DMS153 (cell line): Measurements from ENCODE around the gene AP1S3.
A peak's percentile ranks its signal among the peaks of the same experiment; 100 is the strongest.

Experiments used
- DNase-seq: peaks from one replicate; lab custom pipeline; 2025; lab: John Stamatoyannopoulos, UW

Gene AP1S3

DNA sequence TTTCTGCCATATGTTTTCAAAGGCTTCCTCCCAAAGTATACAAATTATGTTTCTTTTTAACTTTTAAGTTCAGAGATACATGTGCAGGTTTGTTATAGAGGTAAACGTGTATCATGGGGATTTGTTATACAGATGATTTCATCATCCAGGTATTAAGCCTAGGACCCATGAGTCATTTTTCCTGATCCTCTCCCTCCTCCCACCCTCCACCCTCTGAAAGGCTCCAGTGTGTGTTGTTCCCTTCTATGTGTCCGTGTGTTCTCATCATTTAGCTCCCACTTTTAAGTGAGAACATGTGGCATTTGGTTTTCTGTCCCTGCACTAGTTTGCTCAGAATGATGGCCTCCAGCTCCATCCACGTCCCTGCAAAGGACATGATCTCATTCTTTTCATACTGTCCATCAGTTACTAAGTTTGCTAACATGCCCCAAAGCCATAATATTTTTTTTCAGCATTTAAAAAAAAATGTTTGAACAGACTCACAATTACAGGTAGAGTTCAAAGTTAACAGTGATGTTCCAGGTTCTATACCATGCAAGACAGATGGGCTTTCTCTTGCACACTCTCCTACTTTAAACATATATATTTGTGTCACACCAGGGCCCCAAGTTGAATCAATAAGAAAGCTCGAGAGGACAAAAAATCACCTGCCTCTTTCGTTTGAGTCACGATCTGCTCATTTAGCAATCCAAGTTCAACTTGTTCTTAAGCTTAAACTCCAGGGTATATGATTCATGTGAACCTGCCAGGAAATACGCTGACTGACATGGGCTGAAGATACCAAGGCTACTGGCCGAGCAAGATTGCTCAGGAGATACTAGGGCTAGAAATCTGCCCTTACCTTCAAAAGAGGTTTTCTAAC, 77.6 kb downstream of the AP1S3 start:
- DNase-seq = no peak

DNA sequence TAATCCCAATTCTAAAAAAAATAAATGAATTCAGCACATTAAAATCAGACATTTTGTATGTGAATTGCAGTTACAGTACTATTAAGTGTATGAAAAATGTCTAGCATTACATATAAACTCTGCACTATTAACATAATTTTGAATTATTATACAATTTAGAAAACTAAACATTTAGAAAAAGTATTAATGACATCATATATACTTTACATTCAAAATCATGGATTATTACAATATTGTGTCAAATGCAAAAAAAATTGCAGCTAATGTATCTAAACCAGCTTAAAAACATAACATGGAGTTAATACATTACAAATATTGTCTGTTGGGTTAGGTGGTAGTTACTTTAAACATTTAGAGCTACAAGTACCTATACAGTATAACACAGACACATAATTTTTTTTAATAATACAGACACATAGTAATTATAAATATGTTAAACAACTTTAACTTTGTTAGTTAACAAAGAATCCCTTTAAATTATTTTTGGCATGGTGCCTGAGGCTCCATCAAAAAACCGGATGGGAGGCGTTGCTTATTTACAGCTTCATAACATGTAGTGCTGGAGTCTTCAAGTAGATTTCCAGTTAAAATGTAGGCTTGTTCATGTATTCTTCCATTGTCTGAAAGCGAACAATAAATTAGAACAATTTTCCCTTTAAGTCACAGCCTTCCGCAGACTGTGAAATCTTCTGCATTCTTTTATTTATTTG, 79.1 kb downstream of the AP1S3 start:
- no peak for DNase-seq

DNA sequence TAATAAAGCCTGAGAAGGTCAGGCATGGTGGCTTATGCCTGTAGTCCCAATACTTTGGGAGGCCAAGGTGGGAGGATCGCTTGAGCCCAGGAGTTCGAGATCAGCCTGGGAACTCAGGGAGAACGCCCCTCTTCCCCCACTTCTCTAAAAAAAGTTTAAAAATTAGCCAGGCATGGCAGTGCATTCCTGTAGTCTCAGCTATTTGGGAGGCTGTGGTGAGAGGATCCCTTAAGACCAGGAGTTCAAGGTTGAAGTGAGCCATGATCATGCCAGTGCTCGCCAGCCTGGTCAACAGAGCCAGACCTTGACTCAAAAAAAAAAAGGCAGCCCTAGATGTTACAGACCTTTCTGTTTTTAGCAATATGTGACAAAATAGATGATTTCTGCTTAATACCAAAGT, 83.4 kb downstream of the AP1S3 start:
- DNase-seq = no peak

- DNase-seq = no peak
These were observed 86.4 kb downstream of the AP1S3 start for GRCh38 chr2:223751012-223751411.

DNA sequence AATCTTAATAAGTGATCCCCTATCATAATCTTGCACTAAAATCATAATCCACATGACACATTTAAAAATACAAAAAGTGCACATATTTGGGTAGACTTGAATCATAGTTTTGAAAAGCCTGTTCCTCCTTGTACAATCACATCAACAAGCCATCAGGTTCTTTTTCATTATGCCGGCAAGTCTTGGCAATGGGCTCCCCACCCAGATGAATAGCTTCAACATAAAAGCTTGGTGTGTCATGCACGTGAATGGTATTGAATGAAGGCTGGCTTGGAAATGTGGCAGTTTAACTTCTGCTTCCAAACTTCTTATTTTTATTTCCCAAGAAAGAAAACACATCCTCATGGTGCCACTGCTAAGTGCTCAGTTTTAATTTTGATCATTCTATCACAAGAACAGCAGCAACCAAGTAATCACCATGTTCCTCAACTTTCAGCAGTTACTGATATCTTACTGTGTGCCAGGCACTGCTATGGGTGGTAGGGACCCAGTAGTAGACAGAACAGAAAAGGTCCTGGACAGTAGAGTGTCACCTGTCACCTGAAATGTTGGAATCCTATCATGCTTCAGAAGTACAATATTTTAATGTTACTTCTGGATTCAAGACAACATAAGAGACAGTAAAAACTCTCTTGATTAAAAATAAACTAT, 89.9 kb downstream of the AP1S3 start:
- DNase-seq = no peak

- no peak for DNase-seq
These were observed 90.8 kb downstream of the AP1S3 start for GRCh38 chr2:223746611-223747010.

DNA sequence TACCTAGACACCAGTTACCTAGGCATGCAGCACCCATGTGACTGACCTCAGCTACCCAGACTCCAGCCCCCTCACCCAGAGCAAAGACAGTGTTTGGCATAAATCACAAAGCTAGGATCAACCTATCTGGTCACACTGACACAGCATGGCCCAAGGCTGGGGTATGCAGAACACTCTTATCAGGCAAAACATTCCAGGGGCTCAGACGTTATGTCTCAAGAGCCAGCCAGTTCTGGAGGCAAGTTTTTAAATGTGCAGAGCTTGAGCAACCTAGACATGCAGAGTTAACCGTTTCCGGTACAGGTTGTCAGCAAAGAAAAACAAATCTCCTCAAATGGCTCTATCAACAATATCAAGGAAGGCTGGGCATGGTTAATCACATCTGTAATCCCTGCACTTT, 92.8 kb downstream of the AP1S3 start:
- DNase-seq = no peak

- no peak for DNase-seq
These were observed 96.7 kb downstream of the AP1S3 start for GRCh38 chr2:223740679-223741078.

DNA sequence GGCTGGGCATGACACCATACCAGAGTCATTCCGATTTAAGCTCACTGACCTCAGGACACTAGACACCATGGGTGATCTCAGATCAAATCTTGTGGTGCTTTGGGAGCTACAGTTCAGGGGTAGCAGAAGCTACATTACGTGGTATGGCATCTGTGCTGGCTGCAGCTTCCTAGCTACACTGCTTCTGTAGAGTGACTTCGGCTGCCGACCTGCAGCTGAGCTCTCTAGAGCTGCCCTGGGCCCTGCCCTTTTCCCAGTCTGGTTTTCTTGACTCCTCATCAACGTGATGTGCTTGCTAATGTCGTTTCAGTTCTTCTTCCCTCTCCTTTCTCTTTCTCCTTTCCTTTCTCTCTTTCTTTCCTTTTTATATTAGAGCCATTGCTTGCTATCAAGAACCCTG, 100.2 kb downstream of the AP1S3 start:
- no peak for DNase-seq

DNA sequence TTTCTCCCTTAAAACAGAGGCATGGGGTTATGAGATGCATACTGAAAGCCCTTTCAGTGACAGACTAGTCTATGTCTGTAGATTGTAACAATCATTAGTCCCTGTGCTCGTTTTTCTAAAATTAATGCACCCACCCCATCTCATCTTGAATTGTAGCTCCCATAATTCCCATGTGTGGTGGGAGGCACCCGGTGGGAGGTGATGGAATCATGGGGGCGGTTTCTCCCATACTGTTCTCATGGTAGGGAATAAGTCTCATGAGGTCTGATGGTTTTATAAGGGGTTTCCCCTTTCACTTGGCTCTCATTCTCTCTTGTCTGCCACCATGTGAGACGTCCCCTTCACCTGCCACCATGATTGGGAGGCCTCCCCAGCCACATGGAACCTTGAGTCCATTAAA, 100.9 kb downstream of the AP1S3 start:
- DNase-seq = no peak

DNA sequence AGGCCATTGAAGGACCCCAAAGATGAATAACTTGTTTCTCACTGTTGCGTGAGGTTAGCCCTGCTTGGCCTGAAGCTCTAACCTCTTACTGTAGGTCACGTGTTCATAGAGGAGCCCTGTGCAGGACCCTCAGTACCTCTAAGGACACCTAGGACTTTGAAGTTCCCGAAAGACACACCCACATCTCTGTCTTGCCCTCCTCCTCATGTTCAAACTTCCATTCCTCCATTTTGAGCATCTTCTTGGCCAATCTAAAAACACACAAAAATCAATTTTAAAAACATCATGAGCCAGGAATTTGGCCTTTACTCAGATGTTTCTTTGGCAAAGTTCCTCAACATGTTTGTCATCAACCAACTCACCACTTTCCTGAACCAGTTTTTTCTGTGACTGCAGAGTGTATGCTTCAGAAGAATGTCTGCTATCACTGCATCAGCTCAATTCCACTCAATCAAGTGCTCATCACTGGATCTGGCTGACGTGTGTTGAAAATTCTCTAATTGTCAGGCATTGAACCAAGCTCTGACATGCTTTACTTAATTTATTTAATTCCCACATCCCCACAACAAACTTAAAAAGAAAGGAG, 101.6 kb downstream of the AP1S3 start:
- DNase-seq = no peak

- DNase-seq = no peak
These were observed 102.2 kb downstream of the AP1S3 start for GRCh38 chr2:223735035-223735640.

DNA sequence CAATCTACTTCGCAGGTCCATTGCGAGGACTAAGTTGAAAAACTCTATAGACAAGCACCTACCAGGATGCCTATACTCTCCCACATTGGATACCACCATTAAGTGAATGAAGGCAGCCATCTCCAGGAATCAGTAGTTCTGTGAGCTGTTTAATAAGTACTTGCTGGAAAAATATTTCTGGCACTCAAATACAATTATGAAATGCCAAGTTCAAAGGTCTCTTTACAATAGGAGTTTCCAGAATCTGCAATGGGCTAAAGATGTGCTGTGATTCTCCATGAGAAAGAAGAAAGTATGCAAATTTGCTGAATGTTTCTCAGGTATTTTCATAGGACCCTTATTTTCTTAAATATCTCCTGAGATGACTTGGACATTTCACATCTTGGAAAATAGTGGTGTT, 103.0 kb downstream of the AP1S3 start:
- DNase-seq = no peak

DNA sequence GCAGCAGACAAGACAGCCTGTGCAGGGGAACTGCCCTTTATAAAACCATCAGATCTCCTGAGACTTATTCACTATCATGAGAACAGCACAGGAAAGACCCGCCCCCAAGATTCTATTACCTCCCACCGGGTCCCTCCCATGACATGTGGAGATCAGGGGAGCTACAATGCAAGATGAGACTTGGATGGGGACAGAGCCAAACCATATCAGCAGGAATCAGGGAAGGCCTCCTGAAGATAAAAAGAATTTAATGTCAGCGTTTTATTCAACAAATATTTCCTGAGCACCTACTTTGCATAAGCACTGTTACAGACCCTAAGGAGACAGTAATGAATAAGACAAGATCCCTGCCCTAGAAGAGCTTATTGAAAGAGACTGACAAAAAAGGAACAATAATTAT, 105.0 kb downstream of the AP1S3 start:
- no peak for DNase-seq

GRCh38 chr2:223731503-223731902, 105.9 kb downstream of the AP1S3 start:
- no peak for DNase-seq

DNA sequence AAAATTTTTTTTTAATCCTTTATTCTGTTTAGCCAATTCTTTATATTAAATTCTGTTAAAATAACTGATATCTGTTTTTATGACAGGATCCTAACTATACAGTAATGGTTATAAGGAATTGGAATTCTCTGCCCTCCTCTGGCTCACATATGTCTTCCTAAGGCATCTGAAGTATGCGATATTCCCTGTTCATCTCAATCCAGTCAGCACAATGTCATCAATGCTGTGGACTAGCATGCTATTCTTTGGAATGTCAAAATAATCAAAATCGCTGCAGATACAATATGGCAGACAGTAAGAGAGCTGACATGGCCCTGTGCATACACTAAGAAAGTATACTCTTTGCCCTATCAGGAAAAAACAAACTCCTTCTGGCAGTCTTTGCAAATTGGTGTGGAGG, 107.6 kb downstream of the AP1S3 start:
- no peak for DNase-seq

DNA sequence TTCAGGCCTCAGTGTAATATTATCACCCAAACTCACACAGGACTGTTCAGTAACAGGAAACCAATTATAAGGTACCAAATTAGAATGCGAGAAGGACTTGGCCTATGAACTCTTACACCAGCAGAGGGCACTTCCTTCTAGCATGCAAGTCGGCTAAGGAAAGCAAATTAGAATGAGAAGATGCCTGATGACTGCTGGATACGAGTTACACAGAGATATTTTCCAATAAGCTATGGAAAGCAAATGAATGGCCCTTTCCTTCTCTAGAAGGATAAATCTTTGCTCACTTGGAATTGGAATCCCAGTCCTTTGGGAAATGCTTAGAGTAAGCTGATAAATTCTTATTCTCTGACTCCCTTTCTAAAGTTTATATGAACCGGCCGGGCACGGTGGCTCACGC, 109.8 kb downstream of the AP1S3 start:
- DNase-seq = peak; percentile 53

DNA sequence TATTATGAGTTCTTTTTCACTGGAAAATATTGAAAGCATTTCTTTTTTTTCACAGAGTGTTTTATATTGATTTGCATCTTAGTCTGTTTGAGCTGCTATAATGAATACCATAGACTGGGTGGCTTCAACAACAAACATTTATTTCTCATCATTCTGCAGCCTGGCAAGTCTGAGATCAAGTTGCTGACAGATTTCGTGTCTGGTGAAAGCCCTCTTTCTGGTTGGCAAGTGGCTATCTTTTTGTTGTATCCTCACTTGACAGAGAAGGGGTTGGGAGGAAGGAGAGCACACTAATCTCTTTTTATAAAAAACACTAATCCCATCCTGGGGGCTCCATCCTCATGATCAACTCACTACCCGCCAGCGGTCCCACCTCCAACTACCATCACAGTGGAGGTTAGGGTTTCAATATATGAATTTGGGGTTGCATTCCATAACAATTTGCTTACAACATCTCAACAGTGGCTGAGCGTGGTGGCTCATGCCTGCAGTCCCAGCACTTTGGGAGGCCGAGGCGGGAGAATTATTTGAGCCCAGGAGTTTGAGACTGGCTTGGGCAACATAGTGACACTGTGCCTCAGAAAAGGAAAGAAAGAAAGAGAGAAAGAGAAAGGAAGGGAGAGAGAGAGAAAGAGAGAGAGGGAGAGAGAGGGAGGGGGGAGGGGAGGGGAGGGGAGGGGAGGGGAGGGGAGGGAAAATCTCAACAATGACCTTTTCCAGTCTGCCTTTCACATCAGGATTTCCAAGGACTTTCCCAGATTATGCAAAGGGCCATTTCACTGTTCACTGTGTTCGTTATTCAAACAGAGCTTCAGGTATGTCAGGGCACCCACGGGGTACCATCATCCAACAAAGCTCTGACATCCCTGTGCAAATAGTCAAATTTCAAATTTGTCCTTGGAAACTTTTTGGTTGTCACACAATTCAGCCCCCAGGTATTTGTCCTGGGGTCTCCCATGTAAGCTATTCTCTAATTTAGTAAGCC, 111.1 kb downstream of the AP1S3 start:
- DNase-seq = no peak

DNA sequence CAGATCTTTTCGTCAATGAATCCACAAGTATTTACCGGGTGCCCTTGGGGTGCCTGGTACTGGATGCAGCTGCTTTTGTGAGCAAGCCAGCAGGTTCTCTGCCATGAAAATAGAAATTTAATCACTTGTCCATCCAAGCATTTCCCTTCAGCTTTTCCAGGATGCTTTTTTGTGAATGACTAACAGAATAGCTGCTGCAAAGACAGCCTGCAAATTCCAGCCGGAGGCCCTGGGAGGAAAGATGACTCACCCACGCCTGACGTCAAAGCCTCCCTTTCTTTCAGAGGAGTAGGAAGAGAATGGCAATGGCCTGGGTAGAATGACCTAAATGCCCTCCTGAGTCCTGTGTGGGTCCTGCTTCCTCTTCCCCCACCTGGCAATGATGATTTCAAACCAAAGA, 111.9 kb downstream of the AP1S3 start:
- DNase-seq = peak; percentile 79

DNA sequence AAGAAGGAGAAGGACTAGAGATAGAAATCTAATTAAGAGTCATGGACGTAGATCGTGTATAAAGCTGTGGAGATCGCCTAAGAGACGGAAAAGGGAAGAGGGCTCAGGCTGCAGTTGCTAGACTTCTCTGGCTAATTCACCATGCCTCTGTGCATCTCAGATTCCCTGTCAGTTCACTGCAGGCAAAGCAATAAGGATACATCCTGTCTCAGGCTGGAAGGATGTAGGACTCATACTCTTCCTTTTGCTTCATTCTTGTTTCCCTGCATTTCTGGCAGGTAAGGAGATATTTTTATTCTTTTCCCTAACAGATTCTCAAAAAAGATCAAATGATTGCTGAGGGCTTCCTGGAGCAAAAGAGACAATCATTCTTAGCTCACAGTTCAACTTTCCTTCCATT, 112.5 kb downstream of the AP1S3 start:
- no peak for DNase-seq

- DNase-seq = no peak
These were observed 113.4 kb downstream of the AP1S3 start for GRCh38 chr2:223723954-223724411.
